HS-5 (cell line): Measurements from ENCODE around the gene OR10P1.

Experiments
- DNase-seq: peaks from one replicate; pipeline ENCODE4 v3.0.0-alpha.2; 2012; ENCODE audit warnings: low read depth

Gene OR10P1

DNA sequence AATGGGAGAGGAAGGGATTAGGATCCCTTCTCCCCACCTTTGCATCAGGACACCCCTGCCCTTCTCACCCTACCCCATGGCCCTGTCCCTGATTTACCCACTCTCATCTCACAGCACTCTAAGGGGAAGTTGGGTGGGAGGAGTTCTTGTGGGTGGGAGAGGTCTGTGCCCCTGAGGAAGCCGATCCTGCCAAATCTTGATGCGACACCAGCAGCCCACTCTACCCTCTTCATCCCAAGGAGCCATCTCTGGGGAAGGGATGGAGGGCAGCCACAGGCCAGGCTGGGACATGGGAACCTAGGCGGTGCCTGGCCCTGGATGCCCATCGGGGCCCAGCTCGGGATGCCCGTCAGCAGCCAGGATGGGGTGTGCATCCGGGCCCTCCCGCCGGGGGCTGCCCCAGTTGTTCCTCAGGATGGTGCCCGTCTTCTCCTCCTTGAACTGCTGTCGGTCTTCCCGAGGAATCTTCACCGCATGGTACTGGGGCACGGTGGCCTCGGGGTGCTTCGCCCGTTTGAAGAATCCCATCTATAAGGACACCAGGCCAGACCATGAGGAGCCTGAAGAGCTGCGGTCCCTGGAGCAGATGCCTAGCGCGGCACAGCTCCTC, 48.2 kb downstream of the OR10P1 start:
- DNase-seq, result no peak

DNA sequence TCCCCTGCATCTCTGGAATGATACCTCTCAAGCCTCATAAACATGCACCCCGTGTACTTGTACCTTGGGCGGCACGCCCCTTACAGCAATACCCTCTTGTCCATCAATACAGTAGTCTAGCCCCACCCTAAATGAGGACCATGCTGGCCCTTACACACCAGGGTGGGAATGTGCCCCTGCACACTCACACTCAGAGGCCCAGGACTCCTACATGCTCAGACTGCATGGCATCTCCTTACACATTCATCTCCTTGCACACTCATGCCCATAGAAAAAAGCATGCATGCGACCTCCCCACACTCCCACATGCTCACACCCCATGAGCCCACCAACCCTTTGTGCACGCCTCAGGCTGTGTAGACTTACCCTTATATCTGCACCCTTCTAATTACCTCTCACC, 49.0 kb downstream of the OR10P1 start:
- DNase-seq, result no peak

DNA sequence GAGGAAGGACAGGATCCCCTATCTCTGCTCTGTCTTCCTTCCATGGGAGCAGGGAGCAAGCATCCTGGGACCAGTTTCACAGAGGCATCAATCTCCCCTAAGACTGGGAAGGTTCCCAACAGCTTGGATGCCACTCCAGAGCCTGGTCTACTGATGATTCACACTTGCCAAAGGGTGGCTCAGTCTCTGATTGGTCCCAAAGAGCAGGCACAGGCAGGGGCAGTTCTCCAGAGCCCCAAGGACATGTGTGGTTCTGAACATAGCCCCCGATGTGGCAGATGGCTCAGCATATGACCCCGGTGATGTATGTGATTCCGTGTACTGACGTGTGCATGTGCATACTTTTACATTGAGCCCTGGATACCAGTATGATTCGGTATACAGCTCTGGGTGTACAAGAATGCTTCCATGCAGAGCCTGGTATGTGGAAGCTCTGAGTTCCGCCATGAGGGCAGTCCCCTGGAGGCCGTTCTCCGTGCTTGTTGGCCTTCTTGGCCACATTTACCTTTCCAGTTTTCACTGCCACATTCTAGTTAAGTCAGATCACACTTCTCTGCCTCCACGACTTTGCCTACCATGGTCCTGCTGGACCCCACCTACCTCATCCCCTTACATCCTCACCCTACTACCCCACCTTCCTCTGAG, 49.8 kb downstream of the OR10P1 start:
- no peak for DNase-seq
